ENCODE data around the gene PLEKHA6.

DNA sequence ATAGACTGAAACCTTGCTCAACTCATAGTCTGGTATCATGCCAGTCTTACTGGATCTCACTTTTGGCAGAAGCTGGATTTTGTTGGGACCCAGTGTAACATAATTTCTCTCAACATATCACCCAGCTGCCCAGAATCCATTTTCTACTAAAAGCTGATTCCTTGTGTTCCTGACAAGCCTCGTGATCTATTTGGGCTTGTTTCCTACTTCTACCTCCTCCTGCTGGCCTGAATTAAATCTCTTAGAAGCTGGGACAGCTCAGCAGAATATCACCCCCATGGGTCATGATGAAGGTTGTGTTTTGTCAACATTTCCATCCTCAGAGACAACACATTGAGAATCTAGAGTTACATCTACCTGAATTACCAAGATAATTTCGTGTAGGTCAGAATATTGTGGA lies 153.6 kb downstream of the PLEKHA6 start:
- TF ChIP-seq, protein P1, sequence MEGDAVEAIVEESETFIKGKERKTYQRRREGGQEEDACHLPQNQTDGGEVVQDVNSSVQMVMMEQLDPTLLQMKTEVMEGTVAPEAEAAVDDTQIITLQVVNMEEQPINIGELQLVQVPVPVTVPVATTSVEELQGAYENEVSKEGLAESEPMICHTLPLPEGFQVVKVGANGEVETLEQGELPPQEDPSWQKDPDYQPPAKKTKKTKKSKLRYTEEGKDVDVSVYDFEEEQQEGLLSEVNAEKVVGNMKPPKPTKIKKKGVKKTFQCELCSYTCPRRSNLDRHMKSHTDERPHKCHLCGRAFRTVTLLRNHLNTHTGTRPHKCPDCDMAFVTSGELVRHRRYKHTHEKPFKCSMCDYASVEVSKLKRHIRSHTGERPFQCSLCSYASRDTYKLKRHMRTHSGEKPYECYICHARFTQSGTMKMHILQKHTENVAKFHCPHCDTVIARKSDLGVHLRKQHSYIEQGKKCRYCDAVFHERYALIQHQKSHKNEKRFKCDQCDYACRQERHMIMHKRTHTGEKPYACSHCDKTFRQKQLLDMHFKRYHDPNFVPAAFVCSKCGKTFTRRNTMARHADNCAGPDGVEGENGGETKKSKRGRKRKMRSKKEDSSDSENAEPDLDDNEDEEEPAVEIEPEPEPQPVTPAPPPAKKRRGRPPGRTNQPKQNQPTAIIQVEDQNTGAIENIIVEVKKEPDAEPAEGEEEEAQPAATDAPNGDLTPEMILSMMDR (IDR thresholded peaks at IDR 0.05) = peak in 1 of 3 experiments; percentile 29
- no peak for TF ChIP-seq POLR2A (IDR thresholded peaks at IDR 0.05)

All from testis (tissue), 2 donors.